Inflammatory macrophage (primary cell): ENCODE results near the gene ZNF668.
A peak's percentile ranks its signal among the peaks of the same experiment; 100 is the strongest.

Experiments used
- DNase-seq, 2 donors: peaks; one replicate each; pipeline ENCODE4 v3.0.0-alpha.2; 2020 to 2022

Gene ZNF668

GRCh38 chr16:31081428-31082351 is 7.7 kb upstream of the ZNF668 start:
- DNase-seq: peak; percentile 4

- DNase-seq: no peak
These were observed 6.8 kb upstream of the ZNF668 start for GRCh38 chr16:31080756-31081419.

GRCh38 chr16:31080035-31080629 is 6.1 kb upstream of the ZNF668 start:
- DNase-seq: no peak

GRCh38 chr16:31079342-31079944 is 5.4 kb upstream of the ZNF668 start:
- DNase-seq: peak; percentile 44 to 68

- DNase-seq: no peak
These were observed 4.7 kb upstream of the ZNF668 start for GRCh38 chr16:31078597-31079341.

- DNase-seq: no peak
These were observed 3.8 kb upstream of the ZNF668 start for GRCh38 chr16:31077592-31078396.

- DNase-seq: no peak
These were observed 3.0 kb upstream of the ZNF668 start for GRCh38 chr16:31077024-31077423.

- DNase-seq: no peak
These were observed 2.3 kb upstream of the ZNF668 start for GRCh38 chr16:31076319-31076718.

GRCh38 chr16:31074814-31075183 is 759 bp upstream of the ZNF668 start:
- DNase-seq: no peak

- peak; percentile 88 to 93 for DNase-seq
These were observed 684 bp downstream of the ZNF668 start for GRCh38 chr16:31073142-31073969.

- peak in 1 of 2 donors; percentile 40 for DNase-seq
These were observed 1.4 kb downstream of the ZNF668 start for GRCh38 chr16:31072540-31073141.

- peak in 1 of 2 donors; percentile 37 for DNase-seq
These were observed 2.2 kb downstream of the ZNF668 start for GRCh38 chr16:31071861-31072260.

GRCh38 chr16:31067342-31067741 is 6.7 kb downstream of the ZNF668 start:
- DNase-seq: no peak

GRCh38 chr16:31064882-31065461 is 9.1 kb downstream of the ZNF668 start:
- no peak for DNase-seq

- DNase-seq: no peak
These were observed 10.0 kb downstream of the ZNF668 start for GRCh38 chr16:31063843-31064611.

- no peak for DNase-seq
These were observed 10.6 kb downstream of the ZNF668 start for GRCh38 chr16:31063495-31063842.

- DNase-seq: no peak
These were observed 12.1 kb downstream of the ZNF668 start for GRCh38 chr16:31061813-31062440.

- no peak for DNase-seq
These were observed 12.8 kb downstream of the ZNF668 start for GRCh38 chr16:31061126-31061812.
